NOMO-1 (cell line): Measurements from ENCODE around the gene IL1RL1.
"Not testable (repeated sequence)": the region's sequence is repeated elsewhere in the genome, so short reads cannot be mapped to it uniquely, and the experiment has no call there.

Source experiments
- DNase-seq, 2 experiments: peaks; one replicate each; lab custom pipeline; 2025; ENCODE audit not compliant: unreplicated experiment in 2 of 2; lab: John Stamatoyannopoulos, UW

The IL1RL1 gene

DNA sequence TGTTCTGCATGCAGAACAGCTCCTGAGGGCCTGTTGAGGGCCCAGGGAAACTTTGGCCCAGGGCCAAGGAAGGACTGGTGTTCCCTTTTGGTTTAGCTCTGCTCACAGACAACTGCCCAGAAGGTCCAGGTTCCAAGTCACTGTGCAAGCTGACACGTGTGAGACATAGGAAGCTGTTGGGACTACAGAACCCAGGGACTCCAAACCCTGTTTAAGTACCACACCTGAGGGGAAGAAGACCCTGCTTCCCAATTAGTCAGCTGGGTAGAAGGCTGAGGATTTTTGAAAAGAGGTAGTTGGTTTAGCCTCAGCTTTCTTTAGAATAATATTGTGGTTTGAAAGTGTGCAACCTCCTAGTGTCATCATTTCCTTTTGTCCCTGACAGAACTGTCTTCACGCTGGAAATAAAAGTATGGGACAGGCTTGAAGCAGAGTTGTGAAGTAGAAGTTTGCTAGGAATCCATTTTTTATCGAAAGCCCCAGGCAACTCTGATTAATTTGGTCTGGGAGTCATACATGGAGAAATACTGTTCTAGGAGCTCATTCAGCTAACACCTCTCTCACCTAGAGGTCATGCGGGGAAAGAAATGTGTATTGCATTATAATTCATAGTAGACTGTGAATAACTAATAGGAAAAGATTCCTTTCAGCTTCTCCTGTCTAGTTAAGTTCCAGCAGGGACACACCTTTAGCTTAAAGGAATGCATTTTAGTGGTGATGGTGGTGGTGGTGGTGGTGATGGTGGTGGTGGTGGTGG lies 19.9 kb upstream of the IL1RL1 start:
- peak; percentile 82 to 91 for DNase-seq

GRCh38 chr2:102294802-102295489 lies 16.4 kb upstream of the IL1RL1 start:
- no peak for DNase-seq

DNA sequence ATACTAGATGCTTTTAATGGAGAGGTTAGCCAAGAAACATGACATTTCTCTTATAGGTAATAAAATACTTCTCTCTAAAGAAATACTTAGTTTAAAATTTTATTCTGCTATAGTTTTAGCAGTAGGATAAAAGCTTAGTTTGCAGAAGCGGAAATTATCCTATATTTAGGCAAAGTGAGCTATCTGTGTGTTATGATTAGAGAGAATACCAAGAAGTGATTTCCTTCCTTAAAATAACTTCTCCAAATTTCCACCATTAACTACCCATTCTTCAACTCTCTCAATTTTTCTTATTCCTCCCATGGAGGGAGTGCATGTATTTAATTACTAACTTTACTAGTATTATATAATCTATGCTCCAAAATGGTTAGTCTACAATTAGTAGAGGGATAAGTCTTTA lies 15.8 kb upstream of the IL1RL1 start:
- peak in 1 of 2 experiments; percentile 60 for DNase-seq

DNA sequence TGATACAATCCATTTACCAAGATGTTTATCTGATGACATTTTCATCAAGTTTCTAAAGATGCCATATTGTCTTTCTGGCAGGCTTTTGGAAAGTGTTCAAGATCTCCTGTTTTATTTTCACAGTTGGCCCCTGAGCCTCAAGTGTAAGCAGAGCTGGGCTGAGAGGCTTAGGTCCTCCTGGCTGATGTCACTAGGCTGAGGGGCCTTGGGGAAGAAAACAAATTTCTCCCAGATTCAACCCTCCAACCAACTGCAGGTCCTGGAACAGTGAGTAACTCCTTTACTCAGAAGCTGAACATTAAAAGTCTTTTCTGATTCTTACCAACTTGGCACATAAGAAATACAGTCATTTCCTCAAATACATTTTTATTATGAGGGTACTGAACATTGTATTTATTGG lies 14.9 kb upstream of the IL1RL1 start:
- DNase-seq: no peak

GRCh38 chr2:102297891-102298290 lies 13.5 kb upstream of the IL1RL1 start:
- DNase-seq: no peak

DNA sequence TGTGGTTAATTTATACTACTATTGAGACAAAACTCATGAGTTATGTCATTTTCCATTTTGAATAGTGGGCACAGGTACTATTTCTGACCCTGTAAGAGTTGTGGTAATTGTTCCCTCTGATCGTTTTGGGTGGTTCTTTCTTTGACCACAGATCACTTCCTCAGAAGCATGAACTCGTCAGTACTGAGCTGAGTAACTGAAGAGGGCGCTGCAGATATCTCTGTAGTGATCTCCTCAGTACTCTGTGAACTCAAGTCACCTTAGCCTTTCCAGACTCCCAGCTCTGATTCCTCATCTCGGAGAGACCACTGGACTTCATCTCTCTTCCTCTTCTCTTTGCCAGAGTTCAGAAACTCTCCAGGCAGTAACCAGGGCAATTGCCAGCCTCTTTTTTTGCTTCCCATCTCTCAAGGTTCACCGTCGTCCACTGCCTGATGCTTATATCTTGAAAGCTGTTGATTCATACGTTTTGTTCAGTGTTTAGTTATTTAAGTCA lies 9.4 kb upstream of the IL1RL1 start:
- peak; percentile 42 to 87 for DNase-seq

DNA sequence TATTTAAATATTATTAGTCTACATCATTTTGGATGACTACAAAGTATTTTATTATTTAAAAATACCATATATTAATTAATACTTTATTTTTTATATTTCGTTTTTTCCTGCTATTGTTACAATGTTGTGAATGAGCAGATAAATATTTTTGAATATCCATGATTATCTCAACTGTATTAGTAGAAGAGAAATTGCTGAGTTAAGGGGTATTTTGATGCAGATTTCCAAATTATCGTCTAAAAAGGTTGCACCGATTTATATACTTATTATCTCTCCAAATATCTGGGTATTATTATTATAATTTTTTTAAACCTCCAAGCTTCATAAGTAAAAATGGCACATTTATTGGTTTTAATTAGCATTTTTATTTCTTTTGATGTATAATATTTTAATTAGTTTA lies 8.9 kb upstream of the IL1RL1 start:
- no peak for DNase-seq

DNA sequence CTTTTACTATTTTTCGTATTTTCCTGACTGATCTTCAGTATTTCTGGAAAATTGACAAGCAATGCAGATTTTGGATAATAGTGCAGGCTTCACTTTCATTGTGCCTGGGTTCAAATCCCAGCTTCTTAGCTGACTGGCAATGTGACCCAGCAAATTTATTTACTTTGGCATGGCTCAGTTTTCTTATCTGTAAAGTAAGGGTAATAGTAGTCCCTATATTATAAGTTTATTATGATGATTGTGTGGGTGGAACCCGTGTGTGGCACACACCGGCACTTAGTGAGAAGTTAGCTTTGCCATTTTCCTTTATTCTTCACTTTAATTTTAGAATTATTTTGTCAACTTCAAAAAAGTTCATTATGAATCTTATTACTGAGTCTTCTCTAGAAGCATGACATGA lies 7.8 kb upstream of the IL1RL1 start:
- no peak for DNase-seq

DNA sequence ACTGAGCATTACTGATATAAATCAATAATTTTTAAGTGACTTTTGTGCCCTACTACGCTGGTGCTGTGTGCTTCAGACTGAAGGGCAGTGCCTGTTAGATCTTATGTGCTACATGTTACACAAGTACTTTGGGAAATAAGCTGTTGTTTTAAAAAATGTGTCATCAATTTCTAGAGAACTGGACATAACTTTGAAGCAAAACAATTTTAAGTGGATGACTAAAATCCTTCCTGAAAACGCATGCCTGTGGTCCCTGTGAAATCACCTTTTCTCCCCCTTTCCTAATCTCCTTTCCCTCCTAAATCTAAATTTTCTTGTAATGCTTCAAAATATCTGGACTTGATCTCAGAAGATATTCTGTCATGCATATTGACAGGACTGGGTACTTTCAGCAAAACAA lies 7.1 kb upstream of the IL1RL1 start:
- no peak for DNase-seq

DNA sequence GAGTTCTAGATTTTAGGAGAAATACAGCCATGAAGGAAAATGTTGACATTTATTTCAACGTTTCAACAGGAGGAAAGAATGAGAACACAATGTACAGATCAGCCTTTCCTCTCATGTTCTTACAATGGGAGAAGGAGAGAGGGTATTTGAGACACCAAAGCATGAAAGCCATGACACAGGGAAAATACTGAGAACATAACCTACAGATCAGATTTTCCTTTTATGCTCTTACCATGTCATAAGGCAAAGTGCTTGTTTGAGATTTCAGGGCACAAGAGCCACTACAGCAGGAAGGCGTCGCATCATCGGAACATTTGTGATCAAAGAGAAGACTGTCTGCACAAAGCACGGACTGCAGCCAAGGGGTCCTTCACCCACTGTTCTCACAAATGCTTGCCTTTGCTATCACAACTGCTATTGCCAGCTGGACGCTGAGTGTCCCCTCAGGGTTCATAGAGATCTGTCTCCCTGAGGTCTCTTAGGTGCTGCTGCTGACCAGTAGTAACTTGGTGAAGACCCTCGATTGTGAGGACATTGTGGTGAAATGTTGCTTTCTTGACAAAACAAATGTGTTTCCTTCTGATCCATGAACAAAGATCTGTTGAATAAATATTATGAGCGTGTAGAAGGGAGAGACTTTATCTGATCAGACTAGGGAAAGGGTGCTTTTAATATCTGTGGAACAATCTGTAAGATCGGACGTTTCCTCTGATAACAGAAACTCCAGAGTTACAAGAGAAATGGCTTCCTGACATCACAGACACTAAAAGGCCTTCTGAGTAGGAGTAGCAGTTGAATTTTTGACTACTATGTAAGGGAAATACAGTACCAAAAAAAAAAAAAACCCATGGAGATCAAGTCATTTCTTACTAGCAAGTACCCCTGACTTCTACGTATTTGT lies 6.4 kb upstream of the IL1RL1 start:
- no peak for DNase-seq

DNA sequence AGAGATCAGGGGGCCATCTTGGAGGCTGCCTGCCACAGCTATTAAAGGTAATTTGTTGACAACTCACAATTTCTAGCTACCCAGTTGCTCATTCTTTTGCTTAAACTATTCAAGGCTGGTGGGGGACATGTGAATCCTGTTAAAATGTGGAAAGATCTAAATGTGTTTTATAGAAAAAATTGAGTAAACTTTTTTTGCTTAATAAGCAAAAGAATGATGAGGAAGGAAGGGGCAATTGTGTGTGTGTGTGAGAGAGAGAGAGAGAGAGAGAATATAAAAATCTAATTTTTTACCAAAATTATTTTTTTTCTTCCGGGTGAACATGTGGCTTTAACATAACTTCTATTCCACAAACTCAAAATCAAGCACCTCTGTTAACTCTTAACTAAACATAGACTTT lies 5.2 kb upstream of the IL1RL1 start:
- DNase-seq: no peak

DNA sequence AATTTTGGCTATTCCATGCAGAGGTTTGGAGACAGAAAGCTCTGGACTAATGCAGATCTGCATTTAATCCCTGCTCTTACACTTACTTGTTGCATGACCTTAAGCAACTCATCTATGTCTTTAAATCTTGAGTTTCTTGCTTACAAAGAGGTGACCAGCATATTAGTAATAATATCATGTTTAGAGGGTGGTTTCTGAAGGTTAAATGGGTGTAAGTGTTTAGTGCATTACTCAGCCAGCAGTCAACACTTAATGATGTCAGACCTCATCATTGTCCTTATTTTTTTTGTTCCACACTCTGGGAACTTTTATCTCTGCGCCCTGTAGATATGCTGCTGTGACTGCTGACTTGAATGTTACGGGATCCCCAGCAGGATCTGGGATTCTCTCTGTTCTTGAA lies 1.7 kb downstream of the IL1RL1 start:
- DNase-seq: no peak

DNA sequence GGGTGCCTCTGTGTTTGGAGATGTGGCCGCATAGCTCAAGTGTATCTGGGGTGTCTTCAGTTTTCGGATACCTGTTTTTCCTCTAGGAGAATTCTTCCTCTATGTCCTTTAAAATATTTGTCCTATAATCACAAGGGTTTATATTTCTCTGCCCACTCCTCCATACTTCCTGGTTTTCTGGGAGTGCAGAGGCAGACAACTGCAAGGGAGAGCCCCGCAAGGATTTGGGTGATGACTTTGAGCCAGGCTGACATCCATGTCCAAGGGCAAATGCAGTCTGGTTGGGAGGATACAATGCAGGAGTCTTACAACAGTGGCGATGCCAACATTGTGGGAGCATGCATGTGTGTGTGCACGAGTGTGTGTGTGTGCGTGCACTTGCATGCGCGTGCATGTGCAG lies 2.1 kb downstream of the IL1RL1 start:
- DNase-seq: no peak

- DNase-seq: no peak
Observed at GRCh38 chr2:102313950-102314349, 2.6 kb downstream of the IL1RL1 start.

GRCh38 chr2:102315921-102316320 lies 4.6 kb downstream of the IL1RL1 start:
- DNase-seq: no peak

DNA sequence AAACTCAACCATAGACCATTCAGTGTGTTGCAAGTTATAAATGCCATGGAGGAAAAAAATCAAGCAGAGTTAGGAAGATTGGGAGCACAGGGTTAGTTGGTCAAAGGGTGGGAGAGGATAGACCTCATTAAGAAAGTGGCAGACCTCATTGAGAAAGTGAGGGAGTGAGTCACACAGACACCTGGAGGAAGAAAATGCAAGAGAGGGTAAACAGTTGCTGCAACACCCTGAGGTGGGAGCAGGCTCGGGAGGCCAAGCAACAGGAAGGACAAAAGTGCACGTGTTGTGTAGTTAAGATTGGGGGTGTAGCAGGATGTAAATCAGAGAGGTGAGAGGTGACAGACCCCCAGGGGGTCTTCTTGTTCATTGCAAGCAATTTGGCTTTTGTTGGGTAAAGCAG lies 6.4 kb downstream of the IL1RL1 start:
- no peak for DNase-seq

GRCh38 chr2:102318437-102318836 lies 7.1 kb downstream of the IL1RL1 start:
- DNase-seq: no peak

- no peak for DNase-seq
Observed at GRCh38 chr2:102321941-102322719, 10.8 kb downstream of the IL1RL1 start.

DNA sequence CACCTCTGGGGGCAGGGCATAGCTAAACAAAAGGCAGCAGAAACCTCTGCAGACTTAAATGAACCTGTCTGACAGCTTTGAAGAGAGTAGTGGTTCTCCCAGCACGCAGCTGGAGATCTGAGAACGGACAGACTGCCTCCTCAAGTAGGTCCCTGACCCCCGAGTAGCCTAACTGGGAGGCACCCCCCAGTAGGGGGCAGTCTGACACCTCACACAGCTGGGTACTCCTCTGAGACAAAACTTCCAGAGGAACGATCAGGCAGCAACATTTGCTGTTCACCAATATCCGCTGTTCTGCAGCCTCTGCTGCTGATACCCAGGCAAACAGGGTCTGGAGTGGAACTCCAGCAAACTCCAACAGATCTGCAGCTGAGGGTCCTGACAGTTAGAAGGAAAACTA lies 13.6 kb downstream of the IL1RL1 start:
- DNase-seq: not testable (repeated sequence)

DNA sequence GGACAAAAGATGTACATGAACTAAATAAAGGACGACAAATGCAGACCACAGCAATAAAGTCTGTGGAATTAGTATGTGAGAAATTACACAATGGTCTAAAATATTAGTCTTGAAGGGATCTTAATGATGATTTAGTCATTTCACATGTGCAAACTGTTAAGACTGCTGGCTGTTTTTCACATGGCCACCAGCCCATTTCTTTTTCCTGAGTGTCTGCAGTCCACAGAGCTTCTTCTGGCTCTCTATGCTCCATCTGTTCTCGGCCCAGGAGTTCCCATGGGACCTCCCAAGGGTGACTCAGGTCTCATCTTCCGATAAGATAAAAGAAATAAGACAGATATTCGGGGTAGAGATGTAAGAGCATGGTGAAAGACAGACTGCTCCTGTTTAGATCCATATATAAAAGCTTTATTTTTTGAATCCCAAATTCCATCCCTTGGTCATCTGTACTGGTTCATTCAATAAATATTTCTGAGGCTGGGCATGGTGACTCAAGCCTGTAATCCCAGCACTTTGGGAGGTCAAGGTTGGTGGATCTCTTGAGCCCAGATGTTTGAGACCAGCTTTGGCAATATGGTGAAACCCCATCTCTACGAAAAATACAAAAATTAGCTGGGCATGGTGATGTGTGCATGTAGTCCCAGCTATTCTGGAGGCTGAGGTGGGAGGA lies 20.1 kb downstream of the IL1RL1 start:
- DNase-seq: no peak
